NK-92 (cell line): Measurements from ENCODE around the gene DKC1.
A peak's percentile ranks its signal among the peaks of the same experiment; 100 is the strongest.

ENCODE experiments used
- DNase-seq: peaks from one replicate; lab custom pipeline; 2025; ENCODE audit not compliant: unreplicated experiment; lab: John Stamatoyannopoulos, UW

The DKC1 gene

DNA sequence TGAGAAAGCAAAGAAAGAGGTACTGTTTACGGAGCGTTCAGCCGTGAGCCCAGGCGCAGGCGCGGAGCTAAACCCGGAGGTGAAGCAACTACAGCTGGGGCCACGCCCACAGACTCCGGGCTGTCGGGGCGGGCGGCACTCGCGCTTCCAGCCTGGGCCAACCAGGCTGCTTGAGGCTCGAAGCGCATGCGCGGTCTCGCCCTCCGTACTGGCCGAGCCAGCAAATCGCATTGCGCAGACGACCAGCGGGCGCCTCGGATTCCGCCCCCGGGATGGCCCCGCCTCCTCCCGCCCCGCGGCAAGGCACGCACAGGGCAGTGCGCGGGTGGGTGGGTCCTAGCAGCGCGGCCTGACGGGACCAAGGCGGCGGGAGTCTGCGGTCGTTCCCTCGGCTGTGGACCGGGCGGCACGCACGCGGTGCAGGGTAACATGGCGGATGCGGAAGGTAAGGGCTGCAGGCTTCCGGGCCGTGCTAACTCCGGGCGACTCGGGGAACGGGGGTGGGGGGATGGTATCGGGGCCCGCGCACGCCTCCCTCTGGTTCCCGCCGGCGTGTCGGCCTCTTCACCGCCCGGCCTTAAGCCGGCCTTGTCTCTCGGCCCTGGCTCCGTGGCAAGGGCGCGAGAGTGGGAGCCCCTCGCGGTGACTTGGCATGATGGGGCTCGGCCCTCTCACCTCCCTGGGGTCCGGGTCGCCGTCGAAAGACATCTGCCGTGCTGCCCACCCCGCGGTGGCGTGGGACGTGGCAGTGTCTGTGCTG is at the start of gene DKC1:
Gene DKC1 (plus strand): TSS at position 328 of the 760 bp plus-strand sequence. CDS start 102 bp downstream, at position 430.
- DNase-seq = peak; percentile 35

DNA sequence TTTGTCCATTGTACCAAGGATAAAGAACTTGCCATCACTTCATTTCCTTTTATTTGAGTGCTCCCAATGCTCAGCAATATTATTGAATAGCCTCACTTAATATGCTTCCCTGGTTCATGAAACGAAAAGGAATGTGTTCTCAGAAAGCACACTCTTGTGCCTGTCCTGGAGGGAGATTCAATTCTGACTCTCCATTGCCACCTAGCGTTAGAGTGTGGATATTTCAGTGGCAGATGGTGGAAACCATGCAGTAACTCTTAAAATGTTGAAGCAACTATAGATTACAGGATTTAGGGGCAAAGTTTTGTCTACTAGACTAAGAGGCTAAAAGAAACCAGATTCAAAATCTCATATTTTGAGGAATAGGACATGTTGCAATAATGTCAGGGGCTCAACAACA is 47.7 kb upstream of the DKC1 start:
- no peak for DNase-seq

DNA sequence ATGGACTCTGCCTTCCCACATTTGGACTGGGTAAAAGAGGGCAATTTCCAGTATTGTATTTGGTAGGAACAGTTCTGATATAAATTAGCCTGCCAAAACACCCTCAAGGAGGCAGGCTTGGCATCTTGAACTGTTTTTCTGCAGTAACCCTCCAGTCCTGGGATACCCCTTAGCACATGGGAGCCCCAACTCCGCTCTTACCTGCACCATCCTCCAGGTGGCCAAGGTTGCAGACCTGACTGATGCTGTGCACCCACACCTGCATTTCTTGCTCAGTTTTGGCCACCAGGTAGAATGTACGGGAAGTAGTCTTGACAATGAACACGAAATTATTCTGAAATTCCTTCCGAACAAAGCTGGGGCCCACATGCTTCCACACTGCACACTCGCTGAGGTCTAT is 46.8 kb upstream of the DKC1 start:
- DNase-seq = no peak

DNA sequence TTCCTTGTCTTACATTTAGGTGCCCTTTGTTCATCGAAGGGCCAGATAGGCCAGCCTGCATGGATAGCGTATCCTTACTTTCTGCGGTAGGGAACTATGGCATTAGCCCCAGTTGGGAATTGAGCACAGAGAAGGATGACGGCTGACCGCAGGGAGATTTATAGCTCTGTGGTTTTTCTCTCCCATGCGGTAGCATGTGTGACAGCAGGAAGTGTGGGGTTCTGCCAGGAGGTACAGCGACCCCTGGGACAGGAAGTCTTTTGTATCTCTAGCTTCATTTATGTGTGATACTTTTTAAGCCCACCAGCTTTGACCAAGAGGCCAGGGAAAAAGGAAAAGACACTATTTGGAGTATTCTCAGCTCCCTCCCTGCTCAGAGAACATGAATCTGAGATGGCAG is 44.8 kb upstream of the DKC1 start:
- no peak for DNase-seq

DNA sequence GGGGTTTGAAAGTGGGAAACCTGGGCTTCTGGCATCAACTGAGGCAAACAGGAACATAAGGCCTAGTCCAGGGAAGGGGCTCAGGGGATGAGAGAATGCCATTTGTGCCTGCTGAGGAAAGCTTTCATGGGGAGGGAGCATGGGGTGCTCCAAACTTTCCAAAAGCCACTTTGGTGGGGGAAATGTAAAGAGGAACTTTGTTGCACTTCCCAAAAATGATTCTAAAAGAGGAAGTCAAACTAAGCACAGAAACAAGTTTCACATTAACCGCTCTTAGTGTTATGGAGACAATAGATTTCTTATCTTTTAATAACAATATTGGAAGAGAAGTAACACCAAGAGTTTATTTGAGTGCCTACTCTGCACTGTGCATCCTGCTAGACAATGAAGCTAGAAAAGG is 44.0 kb upstream of the DKC1 start:
- no peak for DNase-seq

DNA sequence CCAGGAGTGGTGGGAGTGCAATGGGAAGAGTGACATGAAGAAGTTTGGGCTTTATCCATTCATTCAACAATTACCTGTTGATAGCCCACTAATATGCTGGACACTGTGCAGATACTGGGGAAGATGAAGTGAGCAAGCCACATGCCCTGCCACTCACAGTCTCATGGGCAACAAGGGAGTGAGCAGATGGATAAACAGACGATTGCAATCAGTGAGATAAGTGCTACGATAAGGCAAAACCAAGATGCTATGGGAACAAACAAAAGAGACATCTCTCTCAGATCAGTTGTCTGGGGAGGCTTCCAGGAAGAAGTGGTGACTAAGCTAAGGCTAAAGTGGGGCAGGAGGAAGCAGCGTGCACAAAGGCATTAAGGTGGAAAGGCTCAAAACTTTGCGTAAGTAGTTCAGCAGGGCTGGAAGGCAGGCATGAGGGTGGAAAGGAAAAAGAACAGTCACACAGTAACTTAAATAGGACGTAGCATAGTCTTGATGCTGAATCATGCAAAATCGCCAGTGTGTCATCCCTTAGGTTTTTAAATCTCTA is 43.5 kb upstream of the DKC1 start:
- DNase-seq = no peak

DNA sequence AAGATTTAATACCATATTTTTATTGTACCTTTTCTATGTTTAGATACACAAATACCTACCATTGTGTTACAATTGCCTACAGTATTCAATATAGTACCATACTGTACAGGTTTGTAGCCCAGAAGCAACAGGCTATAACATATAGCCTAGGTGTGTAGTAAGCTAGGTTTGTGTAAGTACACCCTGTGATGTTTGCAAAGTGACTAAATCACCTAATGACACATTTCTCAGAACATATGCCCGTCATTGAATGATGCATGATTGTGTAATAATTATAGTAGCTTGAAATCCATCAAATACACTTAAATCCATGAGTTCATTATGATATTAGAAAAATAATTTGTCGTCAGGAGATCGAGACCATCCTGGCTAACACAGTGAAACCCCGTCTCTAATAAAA is 42.6 kb upstream of the DKC1 start:
- DNase-seq = no peak

DNA sequence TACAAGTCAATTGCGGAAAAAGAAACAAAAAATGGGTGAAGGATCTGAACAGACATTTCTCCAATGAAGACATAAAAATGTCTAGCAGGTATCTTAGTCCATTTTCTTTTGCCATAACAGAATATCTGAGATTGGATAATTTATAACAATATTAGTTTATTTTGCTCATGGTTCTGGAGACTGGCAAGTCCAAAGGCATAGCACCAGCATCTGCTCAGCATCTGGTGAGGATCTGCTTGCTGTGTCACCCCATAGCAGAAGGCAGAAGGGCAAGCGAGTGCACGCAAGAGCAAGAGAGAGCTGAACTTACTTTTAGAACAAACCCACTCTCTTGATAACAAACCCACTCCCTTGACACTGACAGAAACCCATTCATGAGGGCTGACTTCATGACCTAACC is 41.5 kb upstream of the DKC1 start:
- DNase-seq = no peak

DNA sequence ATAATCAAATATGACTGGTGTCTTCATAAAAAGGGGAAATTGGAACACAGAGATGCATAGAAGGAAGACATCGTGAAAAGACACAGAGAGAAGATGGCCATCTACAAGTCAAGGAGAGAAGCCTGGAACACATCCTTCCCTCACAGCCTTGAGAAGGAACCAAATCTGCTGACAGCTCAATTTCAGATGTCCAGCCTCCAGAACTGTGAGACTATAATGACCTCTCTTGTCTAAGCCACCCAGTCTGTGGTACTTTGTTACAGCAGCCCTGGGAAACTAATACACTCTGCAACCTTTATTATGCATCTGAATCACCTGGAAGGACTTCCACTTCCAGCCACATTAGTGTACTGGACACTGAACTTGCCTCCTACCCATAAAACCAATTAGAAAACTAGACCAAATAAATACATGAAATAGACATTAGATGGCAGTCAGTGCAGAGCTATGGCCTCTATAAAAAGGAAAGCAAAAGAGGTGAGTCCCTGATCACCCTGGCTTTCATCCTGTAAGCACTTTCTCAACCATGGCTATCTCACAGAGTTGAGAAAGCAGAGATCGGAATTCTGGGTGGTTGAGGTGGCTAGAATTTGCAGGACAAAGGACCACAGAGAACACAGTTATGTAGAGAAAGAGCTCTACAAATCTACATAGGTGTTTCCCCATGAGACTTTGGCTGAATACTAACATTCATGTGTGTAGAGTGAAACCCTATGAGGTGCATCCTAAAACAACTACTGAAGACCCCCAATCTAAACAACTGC is 37.5 kb upstream of the DKC1 start:
- DNase-seq = no peak

DNA sequence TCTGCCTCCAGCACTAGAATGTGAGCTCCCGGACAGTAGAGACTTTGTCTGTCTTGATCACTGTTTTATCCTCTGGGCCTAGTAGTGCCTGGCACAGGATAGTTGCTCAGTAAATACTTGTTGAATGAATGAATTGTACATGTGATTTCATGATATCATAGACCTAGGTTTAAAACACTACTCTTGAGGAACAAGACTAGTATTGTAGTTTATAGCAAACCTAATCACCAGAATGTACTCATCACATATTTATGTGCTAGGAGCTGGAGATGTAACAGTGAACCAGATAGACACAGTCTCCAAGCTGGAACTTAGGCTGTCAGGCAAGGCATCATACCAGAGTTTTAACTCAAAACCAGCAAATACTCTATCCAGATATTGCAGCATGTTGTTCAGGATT is 35.2 kb upstream of the DKC1 start:
- DNase-seq = no peak

DNA sequence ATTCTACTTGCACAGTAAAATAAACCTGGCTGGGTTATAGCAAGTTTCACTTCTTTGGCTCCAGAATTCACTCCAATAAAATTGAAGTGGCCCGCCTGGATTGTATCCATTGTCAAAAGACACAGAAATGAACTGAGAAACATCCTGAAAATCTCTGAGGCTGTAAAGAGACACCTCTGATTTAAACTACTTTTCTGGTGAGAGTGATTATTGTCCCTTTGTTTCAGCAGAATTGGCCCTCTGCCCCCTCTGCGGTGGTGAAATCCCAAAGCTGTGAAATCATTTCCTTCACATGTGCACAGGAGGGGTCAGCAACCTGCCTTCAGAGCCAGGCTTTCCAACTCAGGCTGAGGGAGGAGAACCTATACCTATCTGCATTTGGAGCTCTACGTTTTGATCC is 34.8 kb upstream of the DKC1 start:
- no peak for DNase-seq

DNA sequence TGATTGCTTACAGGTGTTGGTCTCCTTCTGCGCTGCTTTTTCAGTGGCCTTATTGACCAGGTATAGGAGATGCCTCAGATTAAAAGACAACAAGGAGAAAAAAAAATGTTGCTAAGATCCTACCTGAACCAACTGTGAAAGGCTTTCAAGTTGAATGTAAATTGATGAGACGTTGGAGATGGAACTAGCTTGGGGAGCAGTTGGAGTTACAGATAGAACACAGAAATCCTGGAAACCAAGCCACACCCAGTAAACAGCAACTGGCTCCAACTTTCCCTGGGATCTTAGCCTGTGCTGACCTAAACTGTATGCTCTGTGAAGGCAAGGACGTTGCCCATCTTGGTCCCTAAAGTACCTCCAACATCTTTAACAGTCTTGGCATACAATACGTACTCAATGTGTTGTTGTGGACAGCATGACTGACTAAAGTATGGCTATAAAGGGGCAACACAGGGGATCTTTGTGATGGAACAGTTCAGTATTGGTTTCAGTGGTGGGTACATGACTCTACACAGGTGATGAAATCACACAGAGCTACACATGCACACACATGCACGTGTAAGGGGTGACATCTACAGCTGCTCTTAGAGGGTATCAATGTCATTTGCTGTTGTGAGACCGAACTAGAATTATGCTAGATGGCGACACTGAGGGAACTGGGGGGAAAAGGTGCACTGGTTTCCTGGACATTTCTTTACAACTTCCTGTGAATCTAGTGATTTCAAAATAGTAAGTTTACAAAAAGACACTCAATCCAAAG is 34.1 kb upstream of the DKC1 start:
- no peak for DNase-seq

DNA sequence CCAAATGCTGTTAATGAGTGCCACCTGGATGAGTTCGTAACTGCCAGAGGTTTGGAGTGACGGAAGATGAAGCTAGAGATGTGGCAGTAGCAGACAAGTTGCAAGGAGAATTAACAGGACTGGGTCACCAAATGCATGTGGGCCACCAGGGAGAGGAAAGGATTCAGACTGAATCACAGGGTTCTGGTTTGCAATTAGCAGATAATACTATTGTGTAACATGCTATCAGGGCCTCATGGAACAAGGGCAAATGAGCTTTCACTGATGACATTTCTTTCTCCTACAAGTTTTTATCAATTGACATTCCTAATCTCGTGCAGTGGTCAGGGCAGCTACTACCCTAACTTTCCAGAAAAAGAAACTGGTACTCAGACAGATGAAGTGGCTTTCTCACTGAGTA is 33.2 kb upstream of the DKC1 start:
- no peak for DNase-seq

DNA sequence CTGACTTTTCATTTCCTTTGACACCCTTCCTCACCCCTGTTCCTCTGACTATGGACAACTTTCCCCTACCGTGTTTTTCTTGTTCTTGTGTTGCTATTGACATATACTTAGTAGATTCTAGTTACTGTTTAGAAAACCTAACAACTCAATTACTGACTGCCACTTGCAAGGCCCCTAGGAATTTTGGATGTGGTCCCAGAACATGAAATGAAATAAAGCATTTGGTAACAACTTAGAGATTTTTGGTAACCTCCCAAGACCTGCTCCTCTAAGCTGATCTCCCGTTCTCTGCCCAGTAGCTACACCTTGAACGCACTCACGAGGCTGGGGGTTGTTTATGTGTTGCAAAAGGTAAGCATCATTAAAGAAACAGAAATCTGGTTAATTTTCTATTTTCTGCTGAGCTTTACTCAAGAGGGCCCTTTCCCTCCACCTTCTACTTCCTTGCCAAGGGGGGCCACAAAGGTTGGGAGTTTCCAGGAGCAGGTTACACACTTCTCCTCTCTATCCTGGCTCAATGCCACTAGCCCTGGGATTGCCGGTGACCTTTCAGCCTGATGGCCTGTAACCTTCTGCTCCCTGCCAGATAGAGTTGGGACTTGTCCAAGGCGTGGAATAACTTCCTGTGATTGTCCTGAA is 32.3 kb upstream of the DKC1 start:
- DNase-seq = no peak

DNA sequence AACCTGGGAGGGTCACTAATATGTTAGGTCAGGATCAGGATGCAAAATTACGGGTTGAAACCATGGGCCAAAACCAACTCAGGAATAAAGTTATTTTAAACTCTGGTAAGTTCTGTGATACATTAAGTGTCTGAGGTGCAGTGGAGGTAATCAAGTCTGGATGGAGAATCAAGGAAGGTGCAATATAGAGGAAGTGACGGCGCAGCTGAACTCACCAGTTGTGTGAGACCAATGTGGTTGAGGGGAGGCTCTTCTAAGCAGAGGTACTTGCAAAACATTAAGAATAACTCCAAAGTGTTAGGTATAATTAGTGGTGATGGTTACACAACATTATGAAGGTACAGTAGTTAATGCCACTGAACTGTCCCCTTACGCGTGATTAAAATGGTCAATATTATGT is 31.5 kb upstream of the DKC1 start:
- DNase-seq = no peak

DNA sequence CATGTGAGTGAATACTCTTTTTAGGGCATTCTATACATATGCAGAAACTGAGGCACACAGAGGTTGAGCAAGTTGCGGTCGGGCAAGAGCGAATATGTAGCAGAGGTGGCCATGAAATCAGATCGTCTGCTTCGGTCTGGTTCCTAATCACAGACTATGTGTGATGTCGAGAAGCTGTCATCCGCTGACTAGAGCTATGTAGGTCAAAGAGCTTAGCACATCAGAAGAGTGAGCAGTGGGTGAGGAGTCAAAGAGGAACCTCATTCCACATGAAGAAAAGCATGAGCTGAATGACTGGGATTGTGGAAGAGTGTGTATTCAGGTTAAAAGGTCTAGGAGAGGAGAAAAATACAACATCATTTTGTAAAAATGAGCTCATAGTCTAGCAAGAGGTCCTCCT is 30.8 kb upstream of the DKC1 start:
- no peak for DNase-seq

DNA sequence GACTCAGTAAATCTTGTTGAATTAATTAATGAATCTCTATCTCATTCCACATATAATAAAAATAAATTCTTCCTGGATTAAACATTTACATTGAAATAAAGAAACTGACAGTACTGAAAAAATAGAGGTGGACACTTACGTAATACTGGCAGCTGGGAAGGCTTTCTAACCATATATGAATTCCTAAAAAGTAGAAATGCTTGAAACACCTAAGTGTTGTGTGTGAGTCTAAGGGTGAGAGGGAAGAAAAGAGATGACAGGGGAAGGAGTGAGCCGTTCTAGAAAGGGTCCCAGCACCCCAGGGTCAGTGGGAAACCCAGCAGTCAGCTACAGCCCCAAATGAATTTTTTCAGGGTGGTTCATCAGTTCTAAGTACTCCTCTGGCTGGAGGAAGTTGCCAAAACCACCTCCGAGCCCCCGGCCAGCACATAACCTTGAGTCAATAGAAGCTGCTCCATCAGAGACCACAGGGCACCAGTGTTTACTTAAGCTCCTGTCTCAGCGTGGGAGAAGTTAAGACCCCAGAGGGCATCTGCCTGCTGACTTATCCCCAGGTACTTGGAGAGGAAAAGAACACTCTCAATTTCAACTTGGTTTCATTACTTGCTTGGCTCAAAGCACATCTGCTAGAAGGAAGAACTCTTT is 30.1 kb upstream of the DKC1 start:
- no peak for DNase-seq

DNA sequence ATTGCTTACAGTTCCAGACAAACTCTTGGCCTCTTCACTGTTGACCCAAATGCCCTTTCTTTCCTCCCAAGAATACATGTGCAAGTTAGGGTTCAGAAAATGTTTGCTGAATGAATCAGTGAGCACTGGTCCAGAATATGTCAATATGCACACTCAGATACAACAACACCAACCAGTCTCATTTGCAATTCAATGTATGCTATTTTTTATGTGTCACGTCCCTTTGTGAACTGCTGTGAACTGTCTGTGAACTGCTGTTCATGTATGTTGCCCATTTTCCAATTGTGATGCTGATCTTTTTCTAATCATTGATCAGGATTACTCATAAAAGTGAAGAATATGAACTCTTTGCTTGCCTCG is 29.6 kb upstream of the DKC1 start:
- DNase-seq = no peak

DNA sequence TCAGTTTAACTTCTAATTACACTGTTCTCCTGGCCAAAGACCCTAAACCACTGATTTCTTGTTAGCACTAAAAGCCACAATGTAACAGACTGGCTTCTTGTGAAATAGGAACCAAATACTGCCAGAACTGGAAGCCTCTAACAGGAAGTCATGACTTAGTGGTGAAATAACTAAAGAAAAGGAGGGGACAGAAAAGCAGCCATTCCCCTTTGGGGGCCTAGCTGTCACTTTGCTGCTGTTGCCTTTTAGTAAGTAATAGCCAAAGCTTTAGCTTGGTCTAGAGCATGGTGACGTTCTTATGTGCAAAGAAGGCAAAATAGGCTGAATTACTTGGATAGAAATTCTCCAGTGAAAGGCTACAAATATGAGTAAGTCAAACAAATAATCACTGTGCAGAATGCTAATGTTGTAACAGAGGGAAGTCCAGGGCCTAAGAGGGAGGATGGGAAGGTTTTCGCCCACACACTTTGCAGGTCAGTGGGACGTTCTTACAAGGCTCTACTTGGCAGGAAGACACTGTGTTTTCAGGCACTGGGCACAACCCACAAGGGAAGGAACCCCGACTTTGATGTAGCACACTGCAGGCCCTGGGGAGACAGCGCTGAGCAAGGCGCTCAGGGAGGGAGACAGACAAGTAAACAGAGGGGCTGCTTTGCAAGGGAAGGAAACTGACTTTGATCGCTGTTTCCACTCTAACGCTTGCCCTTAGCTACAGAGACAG is 28.4 kb upstream of the DKC1 start:
- no peak for DNase-seq
